ENCODE results near the gene NPBWR2.

Gene NPBWR2

GRCh38 chr20:64071341-64072332, 35.7 kb downstream of the NPBWR2 start:
- no peak for DNase-seq

- DNase-seq = no peak
Measured at GRCh38 chr20:64070244-64070993, 36.9 kb downstream of the NPBWR2 start.

- no peak for DNase-seq
Measured at GRCh38 chr20:64069614-64070243, 37.6 kb downstream of the NPBWR2 start.

- no peak for DNase-seq
Measured at GRCh38 chr20:64069209-64069613, 38.2 kb downstream of the NPBWR2 start.

- DNase-seq = no peak
Measured at GRCh38 chr20:64068386-64069208, 38.8 kb downstream of the NPBWR2 start.

GRCh38 chr20:64067733-64068307, 39.5 kb downstream of the NPBWR2 start:
- no peak for DNase-seq

- DNase-seq = no peak
Measured at GRCh38 chr20:64067005-64067632, 40.2 kb downstream of the NPBWR2 start.

- DNase-seq = peak; percentile 85
Measured at GRCh38 chr20:64065974-64066343, 41.4 kb downstream of the NPBWR2 start.

GRCh38 chr20:64065062-64065973, 42.0 kb downstream of the NPBWR2 start:
- DNase-seq = no peak

- DNase-seq = no peak
Measured at GRCh38 chr20:64064145-64064698, 43.1 kb downstream of the NPBWR2 start.

GRCh38 chr20:64063389-64064144, 43.8 kb downstream of the NPBWR2 start:
- DNase-seq = no peak

- DNase-seq = peak; percentile 93
Measured at GRCh38 chr20:64062596-64063388, 44.6 kb downstream of the NPBWR2 start, which contains the start of gene TCEA2. Gene TCEA2 (plus strand): TSS chr20:64063198. CDS start chr20:64063313, 115 bp downstream.

- no peak for DNase-seq
Measured at GRCh38 chr20:64062276-64062595, 45.1 kb downstream of the NPBWR2 start.

- DNase-seq = no peak
Measured at GRCh38 chr20:64058536-64058935, 48.8 kb downstream of the NPBWR2 start.

- DNase-seq = peak; percentile 33
Measured at GRCh38 chr20:64057628-64058498, 49.5 kb downstream of the NPBWR2 start.

GRCh38 chr20:64056889-64057627, 50.3 kb downstream of the NPBWR2 start:
- peak; percentile 55 for DNase-seq

GRCh38 chr20:64056639-64056888, 50.8 kb downstream of the NPBWR2 start:
- DNase-seq = no peak

Measured in MV-4-11 (cell line).